Suprapubic skin (tissue), 4 donors: ENCODE results near the gene RAP1A. TPM values are rescaled to one million over a fixed set of nuclear protein-coding genes. Genes with fewer than 3 reads are reported as not detected.
"Not testable (repeated sequence)": the region's sequence is repeated elsewhere in the genome, so short reads cannot be mapped to it uniquely, and the experiment has no call there.

Experiments
- DNase-seq, 2 donors: peaks; one replicate each; pipeline ENCODE4 v3.0.0-alpha.2; 2019; ENCODE audit warnings: low spot score in 2 of 2
- H3K27ac ChIP-seq: fragments of 200-600 bp; sonication (generic); one replicate; pipeline ENCODE4 v1.5.1; 2019
- H3K27me3 ChIP-seq: fragments of 200-600 bp; sonication (generic); one replicate; pipeline ENCODE4 v1.5.1; 2019
- H3K36me3 ChIP-seq: fragments of 200-600 bp; sonication (generic); one replicate; pipeline ENCODE4 v1.5.1; 2019
- H3K4me1 ChIP-seq: fragments of 200-600 bp; sonication (generic); one replicate; pipeline ENCODE4 v1.5.1; 2019
- H3K4me3 ChIP-seq: fragments of 200-600 bp; sonication (generic); one replicate; pipeline ENCODE4 v1.5.1; 2019; ENCODE audit warnings: mild to moderate bottlenecking
- H3K9me3 ChIP-seq: fragments of 200-600 bp; sonication (generic); one replicate; pipeline ENCODE4 v1.5.1; 2019
- EP300 ChIP-seq: sonication (generic); formaldehyde crosslinking; IDR thresholded peaks from one replicate; pipeline ENCODE4 v1.6.1; 2017; ENCODE audit warnings: antibody characterized with exemption
- POLR2A ChIP-seq, 2 donors: fragments of 450-650 bp; IDR thresholded peaks; one replicate each; pipeline ENCODE4 v1.6.1; 2017; ENCODE audit warnings: antibody characterized with exemption in 2 of 2, mild to moderate bottlenecking in 2 of 2, moderate library complexity in 2 of 2
- POLR2AphosphoS5 ChIP-seq, 3 donors: sonication (generic); formaldehyde crosslinking; IDR thresholded peaks; one replicate each; pipeline ENCODE4 v1.6.1; 2017; ENCODE audit warnings: antibody characterized with exemption in 3 of 3
- WGBS: methylation state at CpG from one replicate; pipeline ENCODE4 v1.1.5; 2018; 5-methylcytosine and 5-hydroxymethylcytosine counted together
- total RNA-seq, 4 donors: library from RNA; depleted of rRNA; stranded (reverse); fragments of >200 nt; gene quantifications; one replicate each; pipeline ENCODE4 v1.1.0, GENCODE V29; 2016
- TF ChIP-seq, protein P1 (sequence below), 2 donors: fragments of 200-600 bp in 1 of 2; fragments of 450-650 bp in 1 of 2; sonication (generic) in 1 of 2; IDR thresholded peaks; one replicate each; pipeline ENCODE4 v1.5.1; 2016 to 2019; ENCODE audit warnings: antibody characterized with exemption in 2 of 2, mild to moderate bottlenecking in 1 of 2, moderate library complexity in 1 of 2

RAP1A gene
- total RNA-seq, 4 donors from 2014 or later = 31.0 to 38.4 (median 35.3) TPM

DNA sequence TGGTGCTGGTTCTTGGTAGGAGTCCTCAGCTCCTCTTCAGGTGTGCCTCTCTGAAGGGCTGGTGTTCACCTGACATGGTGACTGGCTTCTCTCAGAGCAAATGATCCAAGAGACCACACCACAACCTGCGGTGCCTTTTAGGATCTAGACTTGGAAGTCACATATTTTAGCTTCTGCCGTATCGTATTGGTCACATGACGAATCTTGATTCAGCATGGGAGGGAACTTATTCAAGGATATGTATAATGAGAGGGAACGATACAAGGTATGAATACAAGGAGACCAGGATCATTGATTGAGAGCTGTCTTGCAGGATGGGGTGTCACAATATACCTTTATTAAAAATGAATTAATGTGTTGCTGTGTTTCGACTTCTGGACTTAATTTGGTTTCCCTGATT lies 58.0 kb downstream of the RAP1A start:
- TF ChIP-seq POLR2A (IDR thresholded peaks at IDR 0.05) (no peak), POLR2AphosphoS5 (IDR thresholded peaks at IDR 0.05) (no peak), EP300 (no peak)
- TF ChIP-seq, protein P1, sequence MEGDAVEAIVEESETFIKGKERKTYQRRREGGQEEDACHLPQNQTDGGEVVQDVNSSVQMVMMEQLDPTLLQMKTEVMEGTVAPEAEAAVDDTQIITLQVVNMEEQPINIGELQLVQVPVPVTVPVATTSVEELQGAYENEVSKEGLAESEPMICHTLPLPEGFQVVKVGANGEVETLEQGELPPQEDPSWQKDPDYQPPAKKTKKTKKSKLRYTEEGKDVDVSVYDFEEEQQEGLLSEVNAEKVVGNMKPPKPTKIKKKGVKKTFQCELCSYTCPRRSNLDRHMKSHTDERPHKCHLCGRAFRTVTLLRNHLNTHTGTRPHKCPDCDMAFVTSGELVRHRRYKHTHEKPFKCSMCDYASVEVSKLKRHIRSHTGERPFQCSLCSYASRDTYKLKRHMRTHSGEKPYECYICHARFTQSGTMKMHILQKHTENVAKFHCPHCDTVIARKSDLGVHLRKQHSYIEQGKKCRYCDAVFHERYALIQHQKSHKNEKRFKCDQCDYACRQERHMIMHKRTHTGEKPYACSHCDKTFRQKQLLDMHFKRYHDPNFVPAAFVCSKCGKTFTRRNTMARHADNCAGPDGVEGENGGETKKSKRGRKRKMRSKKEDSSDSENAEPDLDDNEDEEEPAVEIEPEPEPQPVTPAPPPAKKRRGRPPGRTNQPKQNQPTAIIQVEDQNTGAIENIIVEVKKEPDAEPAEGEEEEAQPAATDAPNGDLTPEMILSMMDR (IDR thresholded peaks at IDR 0.05) = no peak
- WGBS = over 99% methylated on average over 6 of the region's 6 CpGs
- no peaks in the 10 kb centered on the region for H3K27me3 ChIP-seq
- DNase-seq = no peak
- H3K4me3 ChIP-seq = no peak overlapping the region
- no peak overlapping the region for H3K27ac ChIP-seq
- no peaks in the 10 kb centered on the region for H3K9me3 ChIP-seq
- no peaks in the 10 kb centered on the region for H3K4me1 ChIP-seq
- H3K36me3 ChIP-seq = peaks cover 11% of the 10 kb centered on the region

DNA sequence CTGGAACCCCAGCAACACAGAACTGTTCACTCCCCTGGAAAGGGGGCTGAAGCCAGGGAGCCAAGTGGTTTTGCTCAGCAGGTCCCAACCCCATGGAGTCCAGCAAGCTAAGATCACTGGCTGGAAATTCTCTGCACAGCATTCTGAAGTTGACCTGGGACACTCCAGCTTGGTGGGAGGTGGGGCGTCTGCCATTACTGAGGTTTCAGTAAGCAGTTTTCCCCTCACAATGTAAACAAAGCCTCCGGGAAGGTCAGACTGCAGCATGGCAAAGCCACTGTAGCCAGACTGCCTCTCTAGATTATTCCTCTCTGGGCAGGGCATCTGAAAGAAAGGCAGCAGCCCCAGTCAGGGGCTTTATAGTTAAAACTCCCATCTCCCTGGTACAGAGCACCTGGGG lies 60.0 kb downstream of the RAP1A start:
- 90% methylated on average over 2 of the region's 2 CpGs for WGBS

DNA sequence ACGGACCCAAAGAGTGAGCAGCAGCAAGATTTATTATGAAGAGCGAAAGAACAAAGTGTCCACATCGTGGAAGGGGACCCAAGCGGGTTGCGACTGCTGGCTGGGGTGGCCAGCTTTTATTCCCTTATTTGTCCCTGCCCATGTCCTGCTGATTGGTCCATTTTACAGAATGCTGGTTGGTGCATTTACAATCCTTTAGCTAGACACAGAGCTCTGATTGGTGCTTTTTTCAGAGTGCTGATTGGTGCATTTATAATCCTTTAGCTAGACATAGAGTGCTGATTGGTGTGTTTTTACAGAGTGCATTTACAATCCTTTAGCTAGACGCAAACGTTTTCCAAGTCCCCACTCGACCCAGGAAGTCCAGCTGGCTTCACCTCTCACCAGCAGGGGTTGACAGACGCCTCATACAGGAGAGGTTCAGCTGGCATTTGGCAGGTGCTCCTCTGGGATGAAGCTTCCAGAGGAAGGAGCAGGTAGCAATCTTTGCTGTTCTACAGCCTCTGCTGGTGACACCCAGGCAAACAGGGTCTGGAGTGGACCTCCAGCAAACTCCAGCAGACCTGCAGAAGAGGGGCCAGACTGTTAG lies 60.7 kb downstream of the RAP1A start:
- not testable (repeated sequence) for H3K4me1 ChIP-seq, H3K27me3 ChIP-seq, H3K27ac ChIP-seq, H3K9me3 ChIP-seq, H3K4me3 ChIP-seq, DNase-seq
- WGBS = 96% methylated on average over 9 of the region's 9 CpGs
- peaks cover 11% of the 10 kb centered on the region for H3K36me3 ChIP-seq

More for the DNA sequence above, 60.0 kb downstream of the RAP1A start:
- no peak overlapping the region for H3K4me3 ChIP-seq
- H3K27ac ChIP-seq = no peak overlapping the region
- no peak for DNase-seq
- no peaks in the 10 kb centered on the region for H3K4me1 ChIP-seq
- H3K27me3 ChIP-seq = no peaks in the 10 kb centered on the region
- TF ChIP-seq, protein P1 (IDR thresholded peaks at IDR 0.05) = no peak
- no peak for TF ChIP-seq EP300
- no peak for TF ChIP-seq POLR2A (IDR thresholded peaks at IDR 0.05)
- TF ChIP-seq POLR2AphosphoS5 (IDR thresholded peaks at IDR 0.05) = no peak
- peaks cover 4% of the 10 kb centered on the region for H3K9me3 ChIP-seq
- peaks cover 11% of the 10 kb centered on the region for H3K36me3 ChIP-seq

DNA sequence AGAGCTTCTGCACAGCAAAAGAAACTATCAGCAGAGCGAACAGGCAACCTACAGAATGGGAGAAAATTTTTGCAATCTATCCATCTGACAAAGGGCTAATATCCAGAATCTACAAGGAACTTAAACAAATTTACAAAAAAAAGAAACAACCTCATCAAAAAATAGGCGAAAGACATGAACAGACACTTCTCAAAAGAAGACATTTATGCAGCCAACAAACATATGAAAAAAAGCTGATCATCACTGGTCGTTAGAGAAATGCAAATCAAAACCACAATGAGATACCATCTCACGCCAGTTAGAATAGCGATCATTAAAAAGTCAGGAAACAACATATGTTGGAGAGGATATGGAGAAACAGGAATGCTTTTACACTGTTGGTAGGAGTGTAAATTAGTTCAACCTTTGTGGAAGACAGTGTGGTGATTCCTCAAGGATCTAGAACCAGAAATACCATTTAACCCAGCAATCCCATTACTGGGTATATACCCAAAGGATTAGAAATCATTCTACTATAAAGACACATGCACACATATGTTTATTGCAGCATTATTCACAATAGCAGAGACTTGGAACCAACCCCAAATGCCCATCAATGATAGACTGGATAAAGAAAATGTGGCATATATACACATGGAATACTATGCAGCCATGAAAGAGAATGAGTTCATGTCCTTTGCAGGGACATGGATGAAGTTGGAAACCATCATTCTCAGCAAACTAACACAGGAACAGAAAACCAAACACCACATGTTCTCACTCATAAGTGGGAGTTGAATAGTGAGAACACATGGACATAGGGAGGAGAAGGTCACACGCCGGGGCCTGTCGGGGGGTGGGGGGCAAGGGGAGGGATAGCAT lies 65.9 kb downstream of the RAP1A start:
- not testable (repeated sequence) for H3K4me3 ChIP-seq, H3K9me3 ChIP-seq, H3K4me1 ChIP-seq, H3K27ac ChIP-seq, H3K36me3 ChIP-seq, DNase-seq, H3K27me3 ChIP-seq
- WGBS = 94% methylated on average over 8 of the region's 8 CpGs

DNA sequence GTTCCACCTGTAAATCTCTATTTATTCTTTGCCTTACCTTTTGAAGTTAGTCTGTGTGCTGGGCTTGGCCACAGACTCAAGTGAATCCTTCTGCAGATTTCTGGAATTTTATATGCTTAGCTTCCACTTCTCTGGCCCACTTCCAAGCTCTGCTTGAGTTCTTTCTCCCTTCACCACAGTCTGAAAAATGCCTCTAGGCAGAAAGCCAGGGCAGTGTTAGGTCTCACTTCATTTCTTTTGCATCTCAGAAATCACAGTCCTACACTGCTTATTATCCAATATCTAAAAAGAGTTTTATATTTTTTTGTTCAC lies 70.7 kb downstream of the RAP1A start:
- H3K9me3 ChIP-seq = no peaks in the 10 kb centered on the region
- no peak for DNase-seq
- no peaks in the 10 kb centered on the region for H3K27me3 ChIP-seq
- peaks cover 9% of the 10 kb centered on the region for H3K4me1 ChIP-seq
- peaks cover 17% of the 10 kb centered on the region for H3K36me3 ChIP-seq
- H3K4me3 ChIP-seq = no peak overlapping the region
- no peak for TF ChIP-seq EP300
- no peak for TF ChIP-seq POLR2A (IDR thresholded peaks at IDR 0.05)
- TF ChIP-seq POLR2AphosphoS5 (IDR thresholded peaks at IDR 0.05) = no peak
- TF ChIP-seq, protein P1 (IDR thresholded peaks at IDR 0.05) = no peak
- H3K27ac ChIP-seq = no peak overlapping the region

DNA sequence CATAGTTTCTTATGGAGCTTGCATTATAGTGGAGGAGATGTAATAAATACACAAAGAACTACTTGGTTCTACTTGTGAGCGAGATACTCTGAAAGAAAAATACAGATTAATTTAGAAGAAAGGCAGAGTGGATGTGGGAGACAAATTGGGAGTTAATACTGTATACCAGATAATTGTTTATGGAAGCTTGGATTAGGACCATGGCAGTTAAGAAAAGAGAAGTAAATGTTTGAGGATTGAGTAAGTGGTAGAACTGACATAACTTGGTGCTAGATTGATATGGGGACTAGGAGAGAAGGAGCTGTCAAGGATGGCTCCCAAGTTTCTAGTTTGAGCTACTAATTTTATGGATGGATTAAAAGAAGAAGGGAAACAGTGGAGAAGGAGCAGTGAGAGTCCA lies 72.3 kb downstream of the RAP1A start:
- Histone ChIP-seq H3K4me3 (no peak overlapping the region), H3K27me3 (no peaks in the 10 kb centered on the region), H3K9me3 (no peaks in the 10 kb centered on the region), H3K36me3 (peaks cover 17% of the 10 kb centered on the region), H3K27ac (no peak overlapping the region), H3K4me1 (peaks cover 9% of the 10 kb centered on the region)
- no peak for TF ChIP-seq POLR2AphosphoS5 (IDR thresholded peaks at IDR 0.05)
- no peak for DNase-seq
- 98% methylated on average over 1 of the region's 1 CpG for WGBS
